Islet precursor cell (in vitro differentiated cells): ENCODE data around the gene TMCC2.
A peak's percentile ranks its signal among the peaks of the same experiment; 100 is the strongest.
"Not testable (repeated sequence)": the region's sequence is repeated elsewhere in the genome, so short reads cannot be mapped to it uniquely, and the experiment has no call there.

ENCODE experiments used
- DNase-seq: peaks from one replicate; pipeline ENCODE4 v3.0.0-alpha.2; 2018

Gene TMCC2

GRCh38 chr1:205263580-205264190, 35.9 kb downstream of the TMCC2 start:
- no peak for DNase-seq

- no peak for DNase-seq
Measured at GRCh38 chr1:205266611-205267305, 39.0 kb downstream of the TMCC2 start.

- DNase-seq: no peak
Measured at GRCh38 chr1:205267306-205267902, 39.7 kb downstream of the TMCC2 start.

- DNase-seq: no peak
Measured at GRCh38 chr1:205268846-205269680, 41.3 kb downstream of the TMCC2 start.

GRCh38 chr1:205269711-205270110, 42.0 kb downstream of the TMCC2 start:
- DNase-seq: no peak

- DNase-seq: no peak
Measured at GRCh38 chr1:205270271-205270670, 42.5 kb downstream of the TMCC2 start.

GRCh38 chr1:205270764-205271163, 43.0 kb downstream of the TMCC2 start:
- DNase-seq: no peak

- no peak for DNase-seq
Measured at GRCh38 chr1:205271277-205271676, 43.5 kb downstream of the TMCC2 start.

GRCh38 chr1:205271745-205272144, 44.0 kb downstream of the TMCC2 start:
- no peak for DNase-seq

- DNase-seq: no peak
Measured at GRCh38 chr1:205272536-205272935, 44.8 kb downstream of the TMCC2 start.

GRCh38 chr1:205273551-205273982, 45.8 kb downstream of the TMCC2 start:
- peak; percentile 95 for DNase-seq

- DNase-seq: peak; percentile 89
Measured at GRCh38 chr1:205274041-205274691, 46.4 kb downstream of the TMCC2 start.

GRCh38 chr1:205275133-205275532, 47.4 kb downstream of the TMCC2 start:
- no peak for DNase-seq

- DNase-seq: no peak
Measured at GRCh38 chr1:205275916-205276688, 48.4 kb downstream of the TMCC2 start.

GRCh38 chr1:205276689-205277065, 48.9 kb downstream of the TMCC2 start:
- DNase-seq: no peak

GRCh38 chr1:205279986-205280385, 52.2 kb downstream of the TMCC2 start:
- DNase-seq: no peak

- DNase-seq: not testable (repeated sequence)
Measured at GRCh38 chr1:205280666-205281395, 53.1 kb downstream of the TMCC2 start.

GRCh38 chr1:205283270-205284147, 55.8 kb downstream of the TMCC2 start:
- no peak for DNase-seq

- peak; percentile 100 for DNase-seq
Measured at GRCh38 chr1:205284420-205285144, 56.8 kb downstream of the TMCC2 start.
